GM12873 (cell line): Measurements from ENCODE around the gene NCR2.

Source experiments
- CTCF ChIP-seq: IDR thresholded peaks from 2 replicates; pipeline ENCODE4 v1.5.1; 2012; ENCODE audit warnings: low read depth, mild to moderate bottlenecking, moderate library complexity, low read length, control low read depth; ENCODE audit not compliant: insufficient read depth; ENCODE audit errors: missing control alignments

The NCR2 gene

DNA sequence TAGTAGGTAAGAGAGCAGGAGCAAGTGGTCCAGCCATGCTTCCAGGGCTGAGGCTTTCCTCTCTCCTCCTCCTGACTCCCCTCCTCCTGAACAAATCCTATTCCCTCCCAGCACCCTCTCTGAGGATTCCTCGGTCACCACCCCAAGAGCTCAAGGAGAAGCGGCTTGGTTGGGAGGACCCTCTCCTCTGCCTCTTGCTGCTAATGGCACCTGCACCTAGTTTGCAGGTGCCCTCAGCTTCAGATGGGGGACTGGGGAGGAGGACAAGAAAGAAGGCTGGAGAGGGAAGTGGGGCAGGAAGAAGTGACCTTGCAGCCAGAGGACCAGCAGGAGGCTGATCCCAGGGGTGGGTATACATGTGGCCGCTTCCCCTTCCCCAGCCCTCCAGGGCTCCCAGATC is 17.5 kb downstream of the NCR2 start:
- TF ChIP-seq CTCF: no peak

DNA sequence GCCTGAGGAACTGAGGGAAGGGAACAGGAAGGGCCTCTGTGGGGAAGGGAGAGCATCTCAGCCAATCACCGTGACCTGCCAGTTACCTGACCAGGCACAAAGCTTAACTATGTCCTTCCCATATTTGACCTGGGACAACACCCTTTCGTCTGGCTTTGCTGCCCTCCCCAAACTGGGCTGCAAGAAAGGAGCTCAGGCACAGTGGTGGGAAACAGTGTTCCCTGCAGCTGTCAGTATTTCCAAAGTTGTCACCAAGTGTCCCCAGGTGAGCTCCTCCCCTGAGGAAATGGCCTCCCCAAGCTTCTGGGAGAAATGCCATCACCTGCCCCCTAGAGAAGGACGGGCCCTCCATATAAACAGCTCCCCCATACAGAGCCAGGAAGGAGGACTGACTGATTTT is 17.9 kb downstream of the NCR2 start:
- no peak for TF ChIP-seq CTCF

- no peak for TF ChIP-seq CTCF
Measured at GRCh38 chr6:41355952-41356351, 20.5 kb downstream of the NCR2 start.

DNA sequence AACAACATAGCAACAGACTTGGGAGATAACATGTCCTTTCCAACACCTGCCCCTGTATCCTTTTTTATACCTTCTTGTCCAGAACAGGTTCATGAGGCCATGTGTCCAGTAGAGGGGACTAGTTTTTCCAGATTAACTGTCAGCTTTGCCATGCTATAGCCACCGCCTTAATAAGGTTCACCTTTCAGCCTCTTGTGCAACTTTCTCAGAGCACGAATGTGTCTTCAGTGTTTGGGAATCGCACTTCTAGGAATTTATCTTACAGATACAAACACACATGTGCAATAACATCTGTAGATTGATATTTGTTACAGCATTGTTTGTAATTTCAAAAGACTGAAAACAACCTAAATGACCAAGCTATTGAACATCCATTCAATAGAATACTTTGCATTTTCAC is 21.4 kb downstream of the NCR2 start:
- TF ChIP-seq CTCF: no peak

DNA sequence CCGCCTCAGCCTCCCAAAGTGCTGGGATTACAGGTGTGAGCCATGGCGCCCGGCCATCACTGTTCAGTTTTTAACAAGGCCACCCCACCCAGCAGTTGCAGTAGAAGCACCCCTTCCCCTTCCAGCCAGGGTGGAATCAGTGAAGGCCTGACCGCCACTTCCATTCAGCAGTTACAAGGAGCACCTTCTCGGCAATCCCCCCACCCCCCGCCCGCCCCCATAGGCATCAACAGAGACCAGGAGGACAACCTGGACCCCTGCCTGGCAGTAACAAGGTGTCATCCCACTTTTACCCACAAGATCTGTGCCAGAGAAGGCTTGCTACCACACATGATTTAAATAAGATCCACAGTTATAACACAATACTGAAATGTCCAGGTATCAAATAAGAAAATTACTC is 23.1 kb downstream of the NCR2 start:
- no peak for TF ChIP-seq CTCF

DNA sequence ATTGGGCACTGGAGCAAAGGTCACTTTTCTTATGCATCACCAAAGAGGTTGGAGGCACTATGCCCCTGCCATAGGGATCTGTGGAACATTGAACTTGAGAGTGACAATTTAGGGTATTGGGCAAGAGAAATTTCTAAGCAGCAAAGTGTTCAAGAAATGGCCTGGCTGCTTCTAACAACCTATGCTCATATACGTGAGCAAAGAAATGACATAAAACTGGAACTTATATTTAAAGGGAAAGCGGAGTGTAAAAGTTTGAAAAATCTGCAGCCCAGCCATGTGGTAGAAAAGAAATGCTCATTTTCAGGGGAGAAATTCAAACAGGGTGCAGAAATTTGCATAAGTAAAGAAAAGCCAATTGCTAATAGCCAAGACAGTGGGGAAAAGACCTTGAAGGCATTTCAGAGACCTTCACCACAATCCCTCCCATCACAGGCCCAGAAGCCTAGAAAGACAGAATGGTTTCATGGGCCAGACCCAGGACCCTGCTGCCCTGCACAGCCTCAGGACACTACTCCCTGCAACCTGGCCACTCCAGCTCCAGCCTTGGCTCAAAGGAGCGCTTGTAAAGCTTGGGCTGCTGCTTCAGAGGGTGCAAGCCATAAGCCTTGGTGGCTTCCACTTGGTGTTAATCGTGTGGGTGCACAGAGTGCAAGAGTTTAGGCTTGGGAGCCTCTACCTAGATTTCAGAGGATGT is 24.4 kb downstream of the NCR2 start:
- TF ChIP-seq CTCF: no peak

DNA sequence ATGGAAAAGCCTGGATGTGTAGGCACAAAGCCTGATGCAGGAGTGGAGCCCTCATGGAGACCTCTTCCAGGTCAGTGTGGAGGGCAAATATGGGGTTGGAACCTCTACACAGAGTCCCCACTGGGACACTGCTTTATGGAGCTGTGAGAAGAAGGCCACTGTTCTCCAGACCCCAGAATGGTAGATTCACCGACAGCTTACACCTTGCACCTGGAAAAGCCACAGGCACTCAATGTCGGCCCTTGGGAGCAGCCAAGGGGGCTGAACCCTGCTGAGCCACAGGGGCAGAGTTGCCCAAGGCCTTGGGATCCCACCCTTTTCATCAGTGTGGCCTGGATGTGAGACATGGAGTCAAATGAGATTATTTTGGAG is 24.9 kb downstream of the NCR2 start:
- no peak for TF ChIP-seq CTCF
